Measurements from ENCODE around the gene PIWIL4.
A peak's percentile ranks its signal among the peaks of the same experiment; 100 is the strongest.

Gene PIWIL4

GRCh38 chr11:94545264-94546161 is 21.7 kb upstream of the PIWIL4 start:
- peaks cover 5% of the 10 kb centered on the region; the same call in 1 of the 2 replicates for H4K20me1 ChIP-seq (ENCODE audit: insufficient read depth, low read length)
- H3K4me1 ChIP-seq (ENCODE audit: insufficient read depth, low read length): peaks cover 59% of the 10 kb centered on the region
- peak overlapping the region; percentile 8 to 71; a peak in 3 of 4 replicates for H3K4me3 ChIP-seq (ENCODE audit: low read depth in 1 of 2, low read length in 2 of 2)
- DNase-seq (peak; percentile 6), ATAC-seq (ENCODE audit: insufficient read depth, low read depth) (no peak)
- peak overlapping the region; percentile 93; the same call in 1 of the 2 replicates for H2AFZ ChIP-seq (ENCODE audit: low read depth, low read length)
- H3K4me2 ChIP-seq (ENCODE audit: insufficient read depth, low read length): peak overlapping the region; percentile 83
- no peak for TF ChIP-seq CTCF (IDR thresholded peaks at IDR 0.05; ENCODE audit: borderline replicate concordance, extremely low read depth, low read length, poor library complexity, severe bottlenecking)
- no peak for TF ChIP-seq EZH2 (IDR thresholded peaks at IDR 0.05; ENCODE audit: borderline replicate concordance, low read depth, low read length, severe bottlenecking)
- peaks cover 50% of the 10 kb centered on the region for H3K79me2 ChIP-seq (ENCODE audit: insufficient read depth, low read length)
- H3K27ac ChIP-seq (ENCODE audit: low read length): peak overlapping the region; percentile 97
- H3K9ac ChIP-seq (ENCODE audit: low read depth, low read length): peak overlapping the region; percentile 89
- peaks cover 30% of the 10 kb centered on the region for H3K36me3 ChIP-seq (ENCODE audit: insufficient read depth, low read length)
- no peaks in the 10 kb centered on the region for H3K27me3 ChIP-seq (ENCODE audit: insufficient read depth, low read length, poor library complexity)
- no peaks in the 10 kb centered on the region for H3K9me3 ChIP-seq (ENCODE audit: insufficient read depth, low read length, severe bottlenecking)

- TF ChIP-seq EZH2 (IDR thresholded peaks at IDR 0.05; ENCODE audit: borderline replicate concordance, low read depth, low read length, severe bottlenecking) (no peak), CTCF (IDR thresholded peaks at IDR 0.05; ENCODE audit: borderline replicate concordance, extremely low read depth, low read length, poor library complexity, severe bottlenecking) (no peak)
- peak overlapping the region; percentile 89 for H3K9ac ChIP-seq (ENCODE audit: low read depth, low read length)
- peak overlapping the region; percentile 83 for H3K4me2 ChIP-seq (ENCODE audit: insufficient read depth, low read length)
- H3K27me3 ChIP-seq (ENCODE audit: insufficient read depth, low read length, poor library complexity): no peaks in the 10 kb centered on the region
- peaks cover 59% of the 10 kb centered on the region for H3K4me1 ChIP-seq (ENCODE audit: insufficient read depth, low read length)
- peaks cover 50% of the 10 kb centered on the region for H3K79me2 ChIP-seq (ENCODE audit: insufficient read depth, low read length)
- ATAC-seq (ENCODE audit: insufficient read depth, low read depth) (no peak), DNase-seq (no peak)
- H3K4me3 ChIP-seq (ENCODE audit: low read depth in 1 of 2, low read length in 2 of 2): peak overlapping the region; percentile 8 to 71; a peak in 3 of 4 replicates
- H3K36me3 ChIP-seq (ENCODE audit: insufficient read depth, low read length): peaks cover 32% of the 10 kb centered on the region
- no peak overlapping the region; the same call in 1 of the 2 replicates for H3K27ac ChIP-seq (ENCODE audit: low read length)
- H2AFZ ChIP-seq (ENCODE audit: low read depth, low read length): no peak overlapping the region
- H4K20me1 ChIP-seq (ENCODE audit: insufficient read depth, low read length): peaks cover 6% of the 10 kb centered on the region; the same call in 1 of the 2 replicates
- no peaks in the 10 kb centered on the region for H3K9me3 ChIP-seq (ENCODE audit: insufficient read depth, low read length, severe bottlenecking)
Measured at GRCh38 chr11:94546162-94546470, 21.1 kb upstream of the PIWIL4 start.

GRCh38 chr11:94546886-94547285 is 20.3 kb upstream of the PIWIL4 start:
- peaks cover 50% of the 10 kb centered on the region for H3K79me2 ChIP-seq (ENCODE audit: insufficient read depth, low read length)
- H3K4me2 ChIP-seq (ENCODE audit: insufficient read depth, low read length): peak overlapping the region; percentile 83
- no peak overlapping the region for H3K27ac ChIP-seq (ENCODE audit: low read length)
- H3K4me3 ChIP-seq (ENCODE audit: low read depth in 1 of 2, low read length in 2 of 2): peak overlapping the region in 1 of 2 experiments; percentile 71; a peak in 3 of 4 replicates
- H3K36me3 ChIP-seq (ENCODE audit: insufficient read depth, low read length): peaks cover 32% of the 10 kb centered on the region
- peak overlapping the region; percentile 89; the same call in 1 of the 2 replicates for H3K9ac ChIP-seq (ENCODE audit: low read depth, low read length)
- 0 out of 3 replicates have a peak, but pooled peaks have one; percentile 7 for ATAC-seq (ENCODE audit: insufficient read depth, low read depth)
- no peaks in the 10 kb centered on the region for H3K27me3 ChIP-seq (ENCODE audit: insufficient read depth, low read length, poor library complexity)
- no peak overlapping the region for H2AFZ ChIP-seq (ENCODE audit: low read depth, low read length)
- DNase-seq: peak; percentile 13
- H4K20me1 ChIP-seq (ENCODE audit: insufficient read depth, low read length): peaks cover 6% of the 10 kb centered on the region; the same call in 1 of the 2 replicates
- H3K4me1 ChIP-seq (ENCODE audit: insufficient read depth, low read length): peaks cover 59% of the 10 kb centered on the region
- H3K9me3 ChIP-seq (ENCODE audit: insufficient read depth, low read length, severe bottlenecking): no peaks in the 10 kb centered on the region
- TF ChIP-seq CTCF (IDR thresholded peaks at IDR 0.05; ENCODE audit: borderline replicate concordance, extremely low read depth, low read length, poor library complexity, severe bottlenecking): no peak
- no peak for TF ChIP-seq EZH2 (IDR thresholded peaks at IDR 0.05; ENCODE audit: borderline replicate concordance, low read depth, low read length, severe bottlenecking)
